NCI-H146 (cell line): ENCODE data around the gene GNAO1.

ENCODE experiments used
- DNase-seq: peaks from one replicate; lab custom pipeline; 2025; lab: John Stamatoyannopoulos, UW

GNAO1 gene

DNA sequence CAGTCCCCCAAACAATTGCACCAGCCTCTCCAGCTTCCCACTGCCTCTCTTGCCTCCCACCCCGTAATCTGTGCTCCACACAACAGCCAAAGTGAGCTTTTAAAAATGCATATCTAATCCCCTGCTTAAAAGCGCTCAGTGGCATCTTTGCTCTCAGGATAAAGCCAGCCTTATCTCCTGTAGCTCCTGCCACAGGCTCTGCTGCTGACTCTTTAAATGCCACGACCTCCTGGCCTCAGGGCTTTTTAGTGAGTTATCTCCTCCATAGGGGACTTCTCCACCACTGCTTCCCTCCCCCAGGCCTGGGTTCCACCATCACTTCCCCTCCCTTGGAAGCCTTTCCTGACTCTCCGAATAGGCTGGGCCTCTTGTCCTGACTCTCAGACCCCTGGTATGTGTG lies 98.6 kb downstream of the GNAO1 start:
- DNase-seq: no peak

DNA sequence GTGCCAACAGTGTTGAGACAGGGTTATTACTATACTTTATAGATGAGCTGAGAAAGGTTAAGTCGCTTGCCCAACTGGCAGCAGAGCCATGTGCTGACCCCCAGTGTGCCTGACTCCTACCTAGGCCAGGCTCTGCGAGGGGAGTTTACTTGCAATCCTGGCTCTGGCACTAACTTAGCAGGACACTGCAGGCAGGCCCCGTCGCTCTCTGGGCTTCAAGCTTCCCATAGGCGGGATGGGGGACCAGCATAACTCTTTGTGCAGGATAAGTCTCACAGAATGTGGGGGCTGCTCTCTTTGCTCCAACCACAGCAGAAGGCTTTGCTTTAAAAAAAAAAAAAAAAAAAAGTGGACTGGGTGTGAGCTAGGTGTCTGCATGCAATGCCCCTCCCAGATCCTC lies 102.7 kb downstream of the GNAO1 start:
- no peak for DNase-seq

DNA sequence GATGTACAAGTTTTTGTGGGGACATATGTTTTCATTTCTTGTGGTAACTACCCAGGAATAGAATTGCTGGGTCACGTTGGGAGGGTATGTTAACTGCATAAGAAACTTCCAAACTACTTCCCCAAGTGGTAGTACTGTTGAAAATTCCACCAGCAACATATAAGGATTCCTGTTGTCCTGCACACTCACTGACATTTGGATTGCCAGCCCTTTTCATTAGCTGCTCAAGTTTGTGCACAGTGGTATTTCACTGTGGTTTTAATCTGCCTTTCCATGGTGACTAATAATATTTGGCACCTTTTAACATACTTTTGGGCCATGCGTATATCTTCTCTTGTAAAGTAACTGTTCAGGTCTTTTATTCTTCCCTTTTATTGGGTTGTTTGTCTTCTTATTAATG lies 103.3 kb downstream of the GNAO1 start:
- DNase-seq: no peak

DNA sequence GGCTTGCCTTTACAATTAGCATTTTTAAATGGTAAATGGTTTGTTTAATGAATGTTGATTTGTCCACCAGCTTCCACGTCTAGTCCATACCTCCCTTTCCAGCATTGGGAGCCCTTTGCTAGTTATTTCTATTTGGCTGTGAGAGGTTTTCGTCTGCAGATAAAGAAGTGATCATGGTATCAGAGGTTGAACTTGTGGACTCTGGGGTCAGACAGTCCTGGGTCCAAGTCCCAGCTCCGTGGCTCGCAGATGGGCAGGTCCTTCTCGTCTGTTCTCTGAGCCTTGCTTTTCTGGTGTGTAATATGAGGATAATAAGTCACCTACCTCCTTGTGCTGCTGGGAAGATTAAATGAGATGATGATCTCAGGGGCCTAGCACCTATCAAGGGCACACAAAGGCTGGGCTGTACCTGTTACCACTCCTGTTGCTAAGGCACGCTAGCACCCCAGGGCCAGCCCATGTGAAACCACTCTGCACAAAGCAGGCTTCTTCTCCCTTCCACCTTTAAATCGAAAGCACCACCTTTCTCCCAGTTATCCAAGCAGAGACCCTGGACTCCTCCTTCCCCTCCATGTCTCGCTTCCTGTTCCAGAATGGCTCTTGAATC lies 103.9 kb downstream of the GNAO1 start:
- no peak for DNase-seq

DNA sequence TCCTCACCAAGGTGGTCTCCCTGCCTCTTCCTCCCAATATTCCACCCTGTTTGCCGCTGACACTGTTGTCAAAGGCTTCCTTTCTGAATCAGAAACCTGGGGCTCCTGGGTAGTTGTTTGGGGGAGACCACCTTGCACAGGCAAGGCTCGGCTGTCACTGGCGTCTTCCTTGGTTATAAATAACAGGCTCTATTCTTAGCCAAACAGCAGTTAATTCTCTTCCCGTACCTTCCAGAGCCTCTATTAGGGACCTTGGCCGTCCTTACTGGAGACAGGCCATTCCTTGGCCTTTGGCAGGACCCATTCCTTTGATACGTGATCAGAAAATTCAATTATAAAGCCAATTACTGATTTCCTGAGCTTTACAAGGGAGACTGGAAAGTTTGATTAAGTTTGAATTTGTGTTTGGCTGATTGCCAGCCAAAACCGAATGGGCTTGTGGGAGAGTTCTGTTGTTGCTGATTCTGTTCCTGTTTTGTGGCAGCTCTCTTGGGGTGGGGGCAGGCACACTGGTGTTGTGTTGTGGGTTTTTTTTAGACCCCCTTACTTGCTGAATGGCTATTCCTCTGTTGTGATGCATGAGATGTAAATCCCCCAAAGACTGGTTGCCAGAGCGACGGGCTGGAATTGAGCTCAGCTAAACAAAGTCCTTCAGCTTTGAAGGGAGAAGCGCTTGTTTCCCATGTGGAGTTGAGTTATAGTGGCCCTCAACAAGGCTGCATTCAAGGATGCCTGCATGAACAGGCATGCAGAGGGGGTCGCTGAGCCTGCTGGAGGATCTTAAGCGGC lies 104.6 kb downstream of the GNAO1 start:
- no peak for DNase-seq

DNA sequence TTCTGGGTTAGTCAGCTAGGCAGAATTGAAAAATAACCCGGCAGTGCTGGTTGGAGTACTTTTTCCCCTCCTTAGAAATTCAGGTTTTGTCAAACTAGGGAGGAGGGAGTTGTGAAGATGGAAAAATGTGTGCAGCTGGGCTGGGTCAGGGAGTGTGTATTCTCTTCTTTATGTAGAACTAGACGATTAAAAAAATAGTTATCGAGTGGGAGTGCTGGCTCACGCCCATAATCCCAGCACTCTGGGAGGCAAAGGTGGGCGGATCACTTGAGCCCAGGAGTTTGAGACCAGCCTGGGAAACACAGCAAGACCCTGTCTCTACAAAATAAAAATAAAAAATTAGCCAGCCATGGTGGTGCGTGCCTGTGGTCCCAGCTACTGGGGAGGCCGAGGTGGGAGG lies 106.4 kb downstream of the GNAO1 start:
- no peak for DNase-seq

DNA sequence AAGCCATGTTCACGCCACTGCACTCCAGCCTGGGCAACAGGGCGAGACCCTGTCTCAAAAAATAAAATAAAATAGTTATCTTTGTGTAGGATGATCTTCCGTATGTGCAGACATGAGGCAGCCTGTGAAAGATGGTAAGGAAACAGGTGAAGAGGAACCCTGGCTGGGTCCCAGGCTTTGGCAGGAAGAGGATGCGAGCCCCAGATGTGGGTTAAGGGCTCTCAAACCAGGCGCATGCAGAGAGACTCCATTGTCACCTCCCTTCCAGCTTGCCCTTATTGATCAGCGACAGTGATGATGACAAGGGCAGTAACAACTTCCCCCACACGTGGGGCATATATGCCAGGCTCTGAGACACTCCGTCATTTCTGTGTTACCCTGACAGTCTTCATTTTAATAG lies 106.8 kb downstream of the GNAO1 start:
- no peak for DNase-seq

DNA sequence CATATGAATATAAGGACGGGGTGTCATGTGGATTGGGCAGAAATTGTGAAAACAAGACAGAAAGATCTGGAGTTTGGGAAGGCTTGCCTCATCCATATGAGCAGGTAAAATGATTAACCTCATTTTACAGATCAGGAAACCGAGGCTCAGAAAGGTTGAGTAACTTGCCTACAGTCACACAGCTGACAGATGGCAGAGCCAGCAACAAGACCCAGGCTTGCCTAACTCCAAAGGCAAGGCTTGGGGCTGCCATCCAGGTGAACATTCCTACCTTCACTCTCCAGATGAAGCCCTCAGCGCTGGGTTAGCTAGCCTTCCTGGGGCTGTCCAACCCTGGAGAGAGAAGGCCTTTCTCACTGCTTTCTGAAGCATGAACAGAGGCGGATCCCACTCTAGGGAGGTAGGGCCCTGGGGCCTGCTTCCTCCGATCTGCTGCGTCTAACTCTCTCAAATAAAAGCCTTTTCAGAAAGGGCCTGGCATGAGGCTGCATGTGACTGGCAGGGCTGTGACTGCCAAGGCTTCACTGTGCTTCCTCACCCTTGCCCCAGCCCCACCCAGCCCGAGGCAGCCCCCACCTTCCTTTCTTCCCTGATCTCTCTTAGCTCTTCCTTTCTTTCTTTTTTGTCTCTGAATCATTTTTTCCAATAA lies 107.8 kb downstream of the GNAO1 start:
- DNase-seq: no peak

DNA sequence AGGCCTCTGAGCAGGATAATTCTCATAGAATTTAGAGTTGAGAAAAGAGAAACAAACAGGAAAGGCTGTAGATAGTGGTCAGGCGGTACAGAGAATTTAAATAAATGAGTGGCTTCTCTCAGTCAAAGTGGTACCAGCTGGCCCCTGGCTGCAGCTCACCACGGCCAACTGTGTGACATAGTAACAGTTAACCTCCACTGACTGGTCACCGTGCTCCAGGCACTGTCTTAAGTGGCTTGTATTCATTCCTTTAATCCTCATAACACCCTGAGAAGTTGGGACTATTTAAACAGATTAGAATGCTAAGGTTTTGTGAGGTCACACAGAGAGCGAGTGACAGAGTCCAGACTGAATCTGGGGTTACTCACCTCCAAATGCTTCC lies 108.9 kb downstream of the GNAO1 start:
- DNase-seq: no peak

DNA sequence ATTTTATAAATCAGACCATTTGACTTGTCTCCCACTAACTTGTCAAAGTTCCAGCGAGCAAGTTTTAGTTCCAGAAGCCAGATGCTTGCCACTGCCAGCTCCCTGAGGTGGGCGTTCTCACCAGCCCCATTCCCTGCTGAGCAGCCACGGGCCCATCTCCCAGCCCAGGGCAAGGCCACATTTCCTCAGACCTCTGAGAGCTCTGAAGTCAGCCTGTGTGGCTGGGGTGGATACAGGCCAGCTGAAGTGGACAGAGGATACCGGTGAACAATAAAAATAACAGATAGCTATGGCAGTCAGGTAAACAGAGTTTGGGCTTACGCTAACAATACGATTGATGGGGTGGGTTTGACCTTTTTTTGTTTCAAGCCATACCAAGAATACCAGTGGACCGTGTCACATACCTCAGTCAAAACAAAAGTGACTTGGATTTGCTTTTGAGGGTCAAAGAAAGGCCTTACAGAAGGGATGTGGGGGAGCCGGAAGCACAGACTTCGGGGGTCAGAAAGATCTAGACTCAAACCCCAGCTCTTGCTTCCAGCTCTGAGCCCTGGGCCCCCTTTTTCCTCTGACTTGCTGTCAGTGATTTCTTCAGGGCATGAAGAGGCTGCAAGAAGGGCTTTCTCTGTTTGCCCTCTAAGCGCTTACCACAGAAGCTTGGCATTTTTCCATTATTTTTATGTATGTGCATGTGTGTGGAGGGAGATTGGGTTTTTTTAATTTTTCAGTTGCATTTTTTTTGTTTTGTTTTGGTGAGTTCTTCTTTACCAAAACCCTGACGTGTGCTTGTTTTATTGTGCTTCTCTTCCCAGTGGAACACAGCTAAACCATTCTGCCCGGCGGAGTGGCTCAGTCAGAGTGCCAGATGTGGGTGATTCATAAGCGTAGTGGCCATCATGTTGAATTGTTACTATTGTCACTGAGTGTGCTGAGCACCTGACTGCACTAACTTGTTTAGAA lies 109.9 kb downstream of the GNAO1 start:
- DNase-seq: no peak

DNA sequence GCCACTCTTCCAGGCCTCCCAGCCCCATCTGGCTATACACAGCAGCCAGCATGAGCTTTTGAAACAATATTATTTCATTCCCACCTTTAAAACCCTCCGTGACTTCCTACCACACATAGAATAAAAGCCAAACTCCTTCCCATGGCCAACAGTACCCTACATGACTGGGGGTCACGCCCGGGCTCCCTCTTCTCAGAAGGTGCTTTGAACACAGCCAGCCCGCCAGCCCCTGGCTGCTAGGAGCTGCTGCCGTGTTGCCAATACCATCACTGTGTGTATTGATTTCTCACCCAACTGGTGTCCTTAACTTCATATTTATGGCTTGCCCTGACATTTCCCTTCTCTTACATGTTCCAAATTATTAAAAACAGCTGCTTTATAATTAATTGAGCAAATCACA lies 111.2 kb downstream of the GNAO1 start:
- no peak for DNase-seq

DNA sequence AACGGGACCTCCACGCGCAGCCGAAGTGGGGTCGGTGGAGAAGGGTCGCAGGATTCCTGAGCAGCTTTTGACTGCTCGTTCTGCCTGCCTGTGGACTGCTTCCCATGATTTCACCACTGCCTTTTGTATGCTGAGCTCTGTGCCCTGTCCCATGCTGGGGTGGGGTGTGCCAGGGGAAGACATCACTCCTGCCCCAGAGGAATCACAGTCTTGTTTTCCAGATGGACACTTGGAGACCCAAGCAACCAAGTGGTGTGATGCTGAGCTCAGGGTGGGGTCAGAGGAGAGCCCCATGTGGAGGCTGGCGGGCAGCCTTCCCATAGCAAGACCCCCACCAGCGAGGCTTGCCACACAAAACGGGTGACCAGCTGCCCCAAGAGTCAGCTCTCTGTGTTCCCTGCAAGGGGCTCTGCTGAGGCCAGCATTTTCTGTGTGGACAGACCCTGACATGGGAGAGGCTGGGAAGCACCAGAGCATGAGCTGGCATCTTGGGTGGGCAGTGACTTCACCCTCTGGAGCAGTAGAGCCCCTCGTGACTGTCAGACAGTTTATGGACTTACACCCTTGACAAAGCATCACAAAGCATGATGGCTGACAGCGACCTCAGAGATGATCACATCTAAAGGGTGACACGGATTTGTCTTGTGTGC lies 111.9 kb downstream of the GNAO1 start:
- no peak for DNase-seq

DNA sequence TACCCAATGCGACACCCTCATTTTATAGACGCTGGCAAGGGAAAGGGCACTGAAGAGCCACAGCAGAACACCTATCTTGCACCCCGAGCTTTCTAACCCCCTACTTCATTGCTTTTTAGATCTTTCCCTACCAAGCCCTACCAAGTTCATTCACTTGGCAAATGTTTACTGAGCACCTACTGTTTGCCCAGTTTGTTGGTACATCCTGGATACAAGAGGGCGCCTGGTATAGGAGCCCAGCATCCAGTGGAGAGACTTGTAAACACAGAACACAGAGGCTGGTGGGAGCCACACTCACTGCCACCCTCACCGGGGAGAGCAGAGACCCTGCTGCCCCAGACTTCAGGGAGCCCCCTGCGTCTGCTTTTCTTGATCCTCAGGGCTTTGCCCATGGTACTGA lies 112.6 kb downstream of the GNAO1 start:
- no peak for DNase-seq

DNA sequence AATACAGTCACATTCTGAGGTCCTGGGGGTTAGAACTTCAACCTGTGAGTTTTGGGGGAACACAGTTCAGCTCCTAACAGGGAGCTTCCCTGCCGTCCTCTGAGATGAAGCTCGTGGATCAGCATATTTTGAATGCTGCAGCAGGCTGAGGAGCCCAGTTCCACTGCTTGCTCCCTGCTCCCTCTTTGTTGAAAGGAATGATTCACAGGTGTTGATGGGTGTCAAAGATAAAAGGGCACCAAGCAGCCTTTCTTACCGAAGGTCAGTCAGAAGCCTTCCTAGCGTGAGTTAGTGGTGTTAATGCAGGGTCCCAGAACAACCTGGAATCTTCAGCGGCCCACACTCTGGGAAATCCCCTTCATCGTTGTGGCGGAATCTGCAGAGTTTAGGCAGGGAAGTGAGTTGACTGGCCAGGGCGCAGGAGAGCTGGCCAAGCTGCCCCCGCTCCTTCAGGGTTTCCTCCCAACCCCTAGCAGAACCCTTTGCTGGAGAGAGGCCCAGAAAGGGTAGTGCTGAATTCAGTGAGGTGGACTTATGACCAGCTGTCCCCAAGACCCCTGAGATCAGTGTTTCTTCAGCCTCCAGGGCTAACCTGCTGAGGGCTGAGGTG lies 114.8 kb downstream of the GNAO1 start:
- no peak for DNase-seq

DNA sequence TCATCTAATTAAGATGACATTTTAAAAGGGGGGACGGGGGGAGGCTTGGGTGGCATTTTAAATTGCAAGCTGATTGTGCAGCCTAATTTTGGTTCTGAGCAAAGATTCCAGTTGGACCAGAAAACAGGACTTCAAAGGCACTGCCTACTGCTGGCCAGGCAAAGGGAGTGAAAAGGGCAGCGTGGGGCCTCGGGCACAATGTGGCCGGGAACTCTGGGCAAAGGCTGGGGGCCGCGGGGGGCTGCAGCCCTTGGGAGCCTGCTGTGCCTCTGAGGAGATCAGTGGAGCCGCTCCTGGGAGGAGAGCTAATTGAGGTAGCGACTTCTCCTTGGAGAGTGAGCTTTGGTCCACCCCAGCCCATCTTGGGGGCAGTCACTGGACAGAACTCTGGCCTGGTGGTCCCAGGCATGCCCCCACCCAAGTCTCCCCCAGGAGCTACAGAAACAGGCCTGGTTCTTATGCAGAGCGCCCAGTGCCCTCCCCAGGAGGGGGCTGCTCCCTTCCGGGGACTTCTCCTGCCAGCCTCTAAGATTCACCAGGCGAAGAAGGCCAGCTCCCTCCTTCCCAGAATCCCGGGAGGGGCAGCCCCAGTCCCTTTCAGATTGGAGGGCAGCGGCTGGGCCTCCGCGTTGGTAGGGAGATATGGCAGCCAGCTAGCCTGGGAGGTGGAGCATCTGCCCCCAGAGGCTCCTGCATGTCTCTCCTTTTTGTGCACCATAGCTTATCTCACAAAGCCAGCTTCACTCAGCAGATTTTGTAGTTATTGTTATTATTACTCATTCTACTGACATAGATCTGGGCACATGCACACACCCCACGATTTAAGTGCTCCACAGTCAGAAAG lies 115.6 kb downstream of the GNAO1 start:
- no peak for DNase-seq

DNA sequence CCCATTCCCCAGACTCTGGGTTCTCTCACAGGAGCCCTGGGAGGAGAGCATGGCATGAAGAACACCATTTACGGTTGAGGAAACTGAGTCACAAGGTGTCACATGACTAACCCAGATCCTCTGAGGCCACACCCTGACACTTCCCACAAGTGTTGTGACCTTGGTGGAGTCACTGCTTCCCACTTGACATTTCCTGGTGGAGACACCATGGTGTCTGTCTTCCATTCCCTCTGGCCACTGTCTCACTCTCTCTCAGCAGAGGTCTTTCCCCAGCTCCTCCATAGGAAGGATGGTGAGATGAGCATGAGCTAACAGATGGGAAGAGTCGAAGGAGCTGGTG lies 116.2 kb downstream of the GNAO1 start:
- no peak for DNase-seq

DNA sequence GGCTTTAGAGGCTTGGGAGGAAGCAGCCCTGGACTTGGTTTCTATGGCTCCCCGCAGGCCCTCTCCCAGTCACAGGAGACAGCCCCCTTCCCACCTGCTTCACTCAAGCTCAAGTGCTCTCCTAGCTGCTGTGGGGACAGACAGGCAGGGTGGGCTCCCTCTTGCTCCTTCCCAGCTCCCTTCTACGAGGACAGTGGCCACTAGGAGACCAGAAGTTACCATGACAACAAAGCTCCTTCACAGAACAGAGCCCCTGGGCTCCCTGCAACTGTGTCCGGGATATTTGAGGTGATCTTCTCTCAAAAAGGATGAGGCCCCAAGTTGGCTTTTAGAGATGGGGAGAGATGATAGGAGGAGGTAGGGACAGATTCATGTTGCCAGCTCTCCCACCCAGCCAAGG lies 117.7 kb downstream of the GNAO1 start:
- DNase-seq: no peak

DNA sequence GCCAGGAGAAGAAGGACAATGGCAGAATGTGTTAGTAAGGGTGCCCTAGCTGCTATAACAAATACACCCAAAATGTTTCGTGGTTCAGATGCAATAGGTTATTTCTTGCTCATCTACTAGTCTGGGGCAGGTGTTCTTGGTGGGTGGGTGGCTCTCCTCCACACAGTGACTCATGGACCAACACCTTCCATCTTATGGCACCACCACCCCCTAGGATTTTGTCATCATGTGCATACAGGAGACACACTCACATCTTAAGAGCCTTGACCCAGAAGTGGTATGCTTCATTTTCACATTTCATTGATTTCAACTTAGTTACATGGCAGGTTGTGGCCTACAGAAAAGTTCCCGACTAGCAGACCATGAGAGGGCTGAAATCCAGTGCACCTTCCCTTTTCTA lies 119.4 kb downstream of the GNAO1 start:
- no peak for DNase-seq

DNA sequence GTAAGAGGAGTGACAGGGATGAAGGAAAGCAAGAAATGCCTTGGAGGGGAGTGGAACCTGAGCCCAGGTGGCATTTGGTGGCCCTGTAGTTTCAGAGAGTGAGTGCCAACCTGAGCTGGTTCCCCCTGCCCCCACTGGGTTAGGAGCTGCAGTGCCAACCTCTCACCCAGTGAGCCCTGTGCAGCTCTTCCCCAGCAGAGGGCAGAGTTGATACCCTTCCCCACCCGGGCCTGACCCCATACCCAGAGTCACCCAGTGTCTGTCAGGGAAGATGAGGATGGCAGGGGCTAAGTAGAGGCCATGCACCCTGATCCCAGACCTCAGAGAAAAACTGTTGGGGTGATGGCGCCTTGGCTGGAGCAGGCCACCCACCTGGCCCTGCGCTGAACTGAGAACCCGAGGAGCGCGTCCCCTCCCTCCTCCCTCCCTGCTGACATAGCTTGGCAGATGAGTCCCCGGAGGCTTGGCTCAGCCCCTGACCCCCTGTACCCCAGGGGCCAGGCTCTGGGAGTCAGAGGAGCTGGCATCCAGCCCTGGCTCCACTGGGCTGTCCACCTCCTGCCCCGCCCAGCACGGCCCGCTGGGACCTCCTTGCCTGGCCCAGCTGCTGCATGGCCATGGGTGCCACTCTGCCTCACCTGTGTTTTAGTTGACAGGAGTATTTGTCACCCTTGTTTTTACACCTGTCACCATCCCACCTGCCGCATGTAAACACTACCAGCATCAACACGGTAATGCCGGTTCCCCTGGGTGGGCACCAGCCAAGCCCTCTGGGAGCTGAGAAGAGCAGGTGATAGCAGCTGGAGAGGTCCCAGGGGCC lies 120.1 kb downstream of the GNAO1 start:
- DNase-seq: peak; percentile 88

DNA sequence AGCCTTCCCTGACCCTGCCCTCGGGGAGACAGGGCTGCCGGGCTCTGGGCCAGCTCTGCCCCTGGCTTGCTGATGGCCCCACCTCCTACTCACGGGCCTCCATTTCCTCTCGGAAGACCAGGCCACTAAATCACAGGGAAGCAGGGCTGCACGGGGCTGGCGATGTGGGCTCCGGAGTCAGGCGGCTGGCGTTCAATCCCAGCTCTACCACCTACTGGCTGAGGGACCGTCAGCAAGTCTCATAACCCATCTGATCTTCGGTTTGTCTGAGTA lies 120.7 kb downstream of the GNAO1 start:
- no peak for DNase-seq
